Placental epithelial cell (primary cell): ENCODE data around the gene ZDHHC12. TPM values are rescaled to one million over a fixed set of nuclear protein-coding genes. Genes with fewer than 3 reads are reported as not detected.

Experiments
- small RNA-seq: library from RNA; depleted of rRNA; stranded (forward); fragments of <200 nt; gene quantifications from one replicate; pipeline ENCODE3, GENCODE V24; 2012
- total RNA-seq: library from RNA; depleted of rRNA; stranded (reverse); fragments of >200 nt; gene quantifications from 2 replicates; pipeline ENCODE4 v1.2.3, GENCODE V29; 2012

Gene ZDHHC12, protein sequence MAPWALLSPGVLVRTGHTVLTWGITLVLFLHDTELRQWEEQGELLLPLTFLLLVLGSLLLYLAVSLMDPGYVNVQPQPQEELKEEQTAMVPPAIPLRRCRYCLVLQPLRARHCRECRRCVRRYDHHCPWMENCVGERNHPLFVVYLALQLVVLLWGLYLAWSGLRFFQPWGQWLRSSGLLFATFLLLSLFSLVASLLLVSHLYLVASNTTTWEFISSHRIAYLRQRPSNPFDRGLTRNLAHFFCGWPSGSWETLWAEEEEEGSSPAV
- 82.4 and 97.1 TPM in 2 replicates for total RNA-seq

DNA sequence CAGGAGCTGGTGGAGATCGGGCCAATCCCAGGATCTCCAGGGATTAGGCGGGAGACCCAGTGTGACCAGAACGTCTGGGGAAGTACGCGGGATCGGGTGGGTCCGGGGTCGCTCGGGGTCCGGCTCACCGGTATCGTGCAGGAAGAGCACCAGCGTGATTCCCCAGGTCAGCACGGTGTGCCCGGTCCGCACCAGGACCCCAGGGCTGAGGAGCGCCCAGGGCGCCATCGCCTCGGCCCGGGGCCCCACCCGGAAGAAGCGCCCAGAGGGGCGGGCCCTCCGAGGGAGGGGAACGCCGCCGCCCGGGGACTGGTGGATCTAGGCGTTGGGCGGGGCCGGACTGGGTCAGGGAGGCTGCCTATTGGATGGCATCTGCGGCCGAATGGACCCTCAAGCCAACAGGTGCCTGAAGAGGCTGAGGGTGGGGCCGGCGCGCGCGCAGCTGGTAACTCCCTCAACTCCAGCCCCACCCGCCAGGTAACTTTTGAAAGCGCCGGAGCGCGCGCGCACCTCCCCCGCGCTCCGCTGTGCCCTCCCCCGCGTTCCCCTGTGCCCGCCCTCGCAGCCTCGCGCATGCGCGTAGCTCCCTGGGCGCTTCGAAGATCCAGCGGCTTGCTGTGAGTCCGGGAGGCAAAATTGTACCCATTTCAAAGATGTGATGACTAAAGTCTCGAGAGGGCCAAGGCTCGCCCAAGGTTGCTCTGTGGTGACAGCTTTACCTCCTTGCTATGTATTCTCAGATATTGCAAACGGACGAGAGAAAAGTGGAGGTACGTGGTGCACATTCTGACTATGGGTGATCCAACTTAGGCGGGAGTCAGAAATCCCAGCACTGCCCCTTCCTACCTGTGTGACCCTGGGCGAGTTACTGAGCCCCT, at the start of gene ZDHHC12:
TSS of gene ZDHHC12 (minus strand) at position 262 of the 878 bp plus-strand sequence. CDS start at position 228, 34 bp downstream.

DNA sequence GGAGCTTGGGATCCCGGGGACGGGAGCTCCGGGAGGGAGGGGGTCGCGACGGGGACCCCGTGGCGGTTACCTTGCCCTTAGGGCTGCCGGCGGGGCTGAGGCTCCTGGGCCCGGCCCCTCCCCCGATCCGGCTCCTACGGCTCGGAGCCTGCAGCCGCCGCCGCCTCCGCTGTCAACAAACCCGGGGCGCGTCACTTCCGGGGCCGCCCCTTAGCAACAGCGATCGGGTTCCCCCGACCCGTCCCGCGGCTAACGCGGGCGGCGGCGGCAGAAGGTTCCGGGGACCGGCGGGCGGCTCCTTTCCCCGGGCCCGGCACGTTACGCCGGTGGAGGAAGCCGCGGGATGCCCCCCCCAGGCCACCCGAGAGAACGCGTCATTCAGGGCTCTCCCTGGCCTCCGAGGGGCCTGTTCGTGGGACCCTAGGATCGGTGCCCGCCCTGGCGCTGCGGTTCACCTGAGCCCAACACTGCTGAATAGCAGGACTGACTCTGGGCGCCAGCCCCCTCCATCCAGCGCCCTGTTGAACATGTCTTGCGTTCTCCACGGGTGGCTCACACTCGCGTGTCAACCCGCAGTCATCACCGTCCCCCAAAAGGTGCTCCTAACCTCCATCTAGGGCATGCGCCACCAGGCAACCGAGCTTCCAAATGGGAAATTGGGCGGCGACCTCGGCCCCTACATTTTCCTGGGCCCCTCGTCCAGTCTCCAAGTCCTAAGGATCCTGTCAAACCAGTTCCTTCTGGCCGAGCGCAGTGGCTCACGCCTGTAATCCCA, 48.0 kb upstream of the ZDHHC12 start, which contains the start of gene ZER1:
TSS of gene ZER1 (minus strand) at position 183 of the 775 bp plus-strand sequence. CDS start 16,362 bp downstream, outside the sequence.

GRCh38 chr9:128702445-128702948, 21.4 kb downstream of the ZDHHC12 start, which contains the start of gene PKN3:
Gene PKN3 (plus strand): TSS chr9:128702503. CDS start chr9:128702916, 413 bp downstream.

GRCh38 chr9:128688501-128689292, 35.2 kb downstream of the ZDHHC12 start, which contains the start of gene SET:
Gene SET (plus strand): TSS chr9:128689222. CDS start chr9:128689583, 361 bp downstream.

Small RNAs within 50 kb of the gene (small RNA-seq; reads per million reads assigned to genes)
- gene RF00017 (not detected), gene RN7SL560P (not detected)

Other genes with a start within 250 kb of the ZDHHC12 start
- 16.1 and 30.6 TPM in 2 replicates for gene GLE1, start 219.4 kb downstream of the ZDHHC12 start, total RNA-seq
- 309 and 444 TPM in 2 replicates for gene SPTAN1, start 171.5 kb downstream of the ZDHHC12 start, total RNA-seq
- 48.3 and 59.6 TPM in 2 replicates for gene DYNC2I2, start 67.3 kb downstream of the ZDHHC12 start, total RNA-seq
- gene SET, start 34.9 kb downstream of the ZDHHC12 start, total RNA-seq, result 273 and 299 TPM in 2 replicates
- gene PKN3, start 21.6 kb downstream of the ZDHHC12 start, total RNA-seq, result 1.8 and 2.0 TPM in 2 replicates
- 34.2 and 46.7 TPM in 2 replicates for gene ZER1, start 47.8 kb upstream of the ZDHHC12 start, total RNA-seq
- gene TBC1D13, start 63.1 kb upstream of the ZDHHC12 start, total RNA-seq, result 19.6 and 25.6 TPM in 2 replicates
- gene ENDOG, start 94.4 kb upstream of the ZDHHC12 start, total RNA-seq, result 9.4 and 27.9 TPM in 2 replicates
- 17.7 and 22.0 TPM in 2 replicates for gene SPOUT1, start 105.7 kb upstream of the ZDHHC12 start, total RNA-seq
- gene KYAT1, start 157.8 kb upstream of the ZDHHC12 start, total RNA-seq, result 3.6 and 5.1 TPM in 2 replicates
- gene LRRC8A, start 158.0 kb upstream of the ZDHHC12 start, total RNA-seq, result 27.5 and 36.5 TPM in 2 replicates
- 6.2 and 33.4 TPM in 2 replicates for gene PHYHD1, start 196.9 kb upstream of the ZDHHC12 start, total RNA-seq
- gene DOLK, start 223.5 kb upstream of the ZDHHC12 start, total RNA-seq, result 13.0 and 29.9 TPM in 2 replicates
- 22.4 and 33.9 TPM in 2 replicates for gene NUP188, start 223.6 kb upstream of the ZDHHC12 start, total RNA-seq